Pons (tissue), 1 donor: Measurements from ENCODE around the gene IFI6.

Experiments used
- DNase-seq: peaks from one replicate; pipeline ENCODE4 v3.0.0-alpha.2; 2016; ENCODE audit warnings: low spot score

IFI6 gene

DNA sequence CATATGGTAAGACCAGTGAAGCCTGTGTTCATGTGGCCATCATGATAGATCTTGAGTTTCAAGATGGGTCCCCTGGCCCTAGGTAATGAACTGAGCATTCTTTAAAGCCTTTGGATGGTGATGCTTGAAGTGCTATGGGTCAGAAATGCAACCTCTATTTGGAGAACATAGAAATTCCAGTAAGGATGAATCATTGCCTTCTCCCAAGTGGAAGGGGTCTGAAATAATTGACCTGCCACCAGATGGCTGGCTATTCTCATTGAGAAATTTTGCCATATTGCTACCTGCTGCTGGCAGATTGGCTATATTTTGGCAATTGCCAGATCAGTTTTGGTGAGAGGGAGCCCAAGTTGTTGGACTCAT is 739 bp upstream of the IFI6 start:
- no peak for DNase-seq

DNA sequence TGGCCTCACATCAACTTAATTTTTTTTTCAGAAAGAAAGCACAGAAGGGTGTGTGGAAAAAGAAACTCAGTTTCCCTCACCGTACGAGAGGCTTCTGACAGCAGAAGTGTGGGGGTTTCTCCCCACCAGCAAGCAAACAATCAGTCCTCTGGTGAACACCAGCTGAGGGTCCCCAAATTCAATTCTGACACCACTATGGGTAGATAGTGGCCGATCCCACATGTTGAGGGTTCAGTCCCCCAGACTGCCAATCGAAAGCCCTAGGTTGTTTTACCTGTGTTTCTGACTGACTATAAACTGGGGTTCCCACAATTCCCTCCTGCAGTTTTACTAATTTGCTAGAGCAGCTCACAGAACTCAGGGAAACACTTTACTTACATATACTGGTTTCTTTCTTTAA is 2.1 kb downstream of the IFI6 start:
- no peak for DNase-seq

DNA sequence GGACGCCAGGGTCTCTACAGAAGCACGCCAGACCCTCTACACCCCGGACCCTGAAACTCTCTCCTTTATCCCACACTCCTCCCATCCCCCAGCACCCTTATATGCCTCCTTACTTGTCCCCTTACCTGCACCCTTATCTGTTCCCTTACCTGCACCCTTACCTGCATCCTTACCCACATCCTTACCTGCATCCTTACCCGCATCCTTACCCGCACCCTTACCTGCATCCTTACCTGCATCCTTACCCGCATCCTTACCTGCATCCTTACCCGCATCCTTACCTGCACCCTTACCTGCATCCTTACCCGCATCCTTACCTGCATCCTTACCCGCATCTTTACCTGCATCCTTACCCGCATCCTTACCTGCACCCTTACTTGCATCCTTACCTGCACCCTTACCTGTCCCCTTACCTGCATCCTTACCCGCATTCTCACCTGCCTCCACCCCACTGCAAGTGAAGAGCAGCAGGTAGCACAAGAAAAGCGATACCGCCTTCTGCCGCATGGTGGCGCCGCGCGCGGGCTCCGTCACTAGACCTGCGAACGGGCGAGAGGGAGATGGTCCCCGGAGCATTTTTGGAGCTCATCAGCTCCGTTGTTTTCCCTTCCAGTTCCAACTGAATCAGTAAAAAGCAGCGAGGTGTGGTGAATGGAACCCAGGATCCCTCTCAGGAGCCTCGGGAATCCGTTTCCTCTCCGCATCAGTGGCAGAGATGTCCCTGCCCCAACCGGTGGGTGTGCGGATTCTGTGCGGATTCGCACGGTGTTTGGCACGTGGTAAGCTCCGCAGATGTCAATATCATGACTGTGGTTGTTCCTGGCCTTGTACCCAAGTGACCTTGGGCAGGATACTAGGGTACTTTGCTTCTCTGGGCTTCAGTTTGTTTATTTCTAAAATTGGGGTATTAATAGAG is 2.9 kb downstream of the IFI6 start:
- no peak for DNase-seq

DNA sequence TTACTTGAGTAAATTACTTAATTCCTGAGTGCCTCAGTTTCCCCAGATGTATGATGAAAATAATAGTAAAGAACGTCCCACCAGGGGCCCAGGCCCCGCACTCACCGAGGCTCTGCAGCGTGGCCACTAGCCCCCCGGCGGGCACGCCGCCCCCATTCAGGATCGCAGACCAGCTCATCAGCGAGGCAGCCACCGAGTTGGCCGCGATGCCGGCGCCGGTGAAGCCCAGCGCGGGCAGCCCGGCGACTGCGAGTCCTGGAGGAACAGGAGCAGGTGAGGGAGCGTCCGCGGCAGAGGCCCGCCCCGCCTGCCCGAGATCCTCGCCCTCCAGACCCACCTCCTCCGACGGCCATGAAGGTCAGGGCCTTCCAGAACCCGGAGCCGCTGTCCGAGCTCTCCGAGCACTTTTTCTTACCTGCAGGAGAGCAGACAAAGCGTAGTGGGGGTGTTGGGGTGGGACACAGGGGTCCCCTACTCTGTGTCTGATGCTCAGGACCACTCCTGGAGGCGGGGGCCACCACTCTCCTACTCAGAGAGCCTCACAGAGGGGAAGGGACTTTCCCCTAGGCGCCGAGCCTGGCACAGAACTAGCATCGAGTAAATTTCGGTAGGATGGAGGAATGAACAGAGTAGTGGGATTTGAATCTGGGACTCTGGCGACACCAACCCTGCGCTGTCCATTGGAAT is 3.7 kb downstream of the IFI6 start:
- DNase-seq = no peak

DNA sequence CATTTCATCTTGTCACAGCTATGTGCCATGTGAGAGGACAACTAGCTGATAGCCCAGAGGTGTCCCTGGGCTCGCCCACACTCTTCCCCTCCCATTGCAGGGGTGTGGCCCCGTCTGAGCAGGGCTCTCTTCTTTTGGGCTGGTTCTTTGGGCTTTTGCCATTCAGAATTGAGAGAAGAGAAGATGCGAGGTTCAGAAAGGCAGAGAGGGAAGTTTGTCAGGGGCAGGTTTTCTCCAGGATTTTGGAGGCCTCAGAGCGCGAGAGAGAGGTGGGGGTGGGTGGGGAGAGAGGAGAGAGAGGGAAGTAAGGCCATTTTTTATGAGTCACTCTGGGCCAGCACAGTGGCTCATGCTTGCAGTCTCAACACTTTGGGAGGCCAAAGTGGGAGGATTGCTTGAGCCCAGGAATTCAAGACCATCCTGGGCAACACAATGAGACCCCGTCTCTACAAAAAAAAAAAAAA is 5.2 kb downstream of the IFI6 start:
- DNase-seq = no peak

DNA sequence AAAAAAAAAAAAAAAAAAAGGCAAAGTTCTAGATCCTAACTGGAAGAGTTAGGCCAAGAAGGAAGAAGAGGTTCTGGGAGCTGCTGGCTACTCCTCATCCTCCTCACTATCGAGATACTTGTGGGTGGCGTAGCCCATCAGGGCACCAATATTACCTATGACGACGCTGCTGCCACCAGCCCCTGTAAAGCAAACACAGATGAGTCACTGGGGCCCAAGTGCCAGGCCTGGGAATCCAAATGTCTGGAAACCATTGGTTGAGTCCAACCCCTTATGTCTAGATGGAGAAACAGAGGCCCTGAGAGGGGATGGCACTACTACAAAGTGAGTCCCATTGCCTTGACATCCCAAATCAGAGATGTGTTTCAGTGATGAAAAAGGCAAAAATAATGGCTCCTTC is 5.7 kb downstream of the IFI6 start:
- DNase-seq = no peak

DNA sequence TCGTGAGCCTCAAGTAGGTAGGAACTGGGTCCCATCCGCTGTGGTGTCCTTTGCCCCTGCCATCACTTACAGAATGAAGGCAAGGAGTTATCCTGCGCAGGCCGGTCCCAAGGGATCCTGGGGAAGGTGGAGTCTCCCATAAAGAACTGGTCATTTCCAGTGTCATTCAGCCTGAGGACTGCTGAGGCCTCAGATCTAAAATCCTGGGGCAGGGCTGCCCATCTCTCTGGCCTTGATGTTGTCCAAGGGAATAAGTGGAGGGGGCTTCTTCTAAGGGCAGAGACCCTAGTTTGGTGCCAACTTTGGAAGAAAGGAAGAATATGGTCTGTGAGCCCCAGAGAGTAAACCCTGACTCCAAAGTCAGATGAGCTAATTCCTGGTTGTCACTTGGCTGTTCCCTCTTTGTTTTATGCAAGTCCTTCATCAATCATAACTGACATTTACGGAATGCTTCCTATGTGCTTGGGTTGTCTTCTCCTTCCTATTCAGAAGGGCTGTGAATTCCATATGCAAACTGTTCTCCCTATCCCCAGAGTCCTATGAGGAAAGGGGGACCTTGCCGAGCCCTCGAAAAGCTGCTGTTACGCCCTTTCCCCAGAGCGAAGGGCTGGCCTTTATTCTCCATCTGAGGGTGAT is 6.9 kb downstream of the IFI6 start:
- DNase-seq = no peak

DNA sequence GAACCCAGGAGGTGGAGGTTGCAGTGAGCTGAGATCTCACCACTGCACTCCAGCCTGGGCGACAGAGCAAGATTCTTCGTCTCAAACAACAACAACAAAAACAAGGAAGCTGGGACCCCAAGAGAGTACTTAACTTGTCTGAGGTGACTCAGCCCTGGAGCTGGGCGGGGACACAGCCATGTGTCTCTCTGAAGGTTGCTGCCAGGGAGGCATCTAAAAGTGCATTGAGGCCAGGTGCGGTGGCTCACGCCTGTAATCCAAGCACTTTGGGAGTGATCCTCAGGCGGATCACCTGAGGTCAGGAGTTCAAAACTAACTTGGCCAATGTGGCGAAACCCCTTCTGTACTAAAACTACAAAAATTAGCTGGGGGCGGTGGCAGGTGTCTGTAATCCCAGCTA is 7.7 kb downstream of the IFI6 start:
- no peak for DNase-seq

DNA sequence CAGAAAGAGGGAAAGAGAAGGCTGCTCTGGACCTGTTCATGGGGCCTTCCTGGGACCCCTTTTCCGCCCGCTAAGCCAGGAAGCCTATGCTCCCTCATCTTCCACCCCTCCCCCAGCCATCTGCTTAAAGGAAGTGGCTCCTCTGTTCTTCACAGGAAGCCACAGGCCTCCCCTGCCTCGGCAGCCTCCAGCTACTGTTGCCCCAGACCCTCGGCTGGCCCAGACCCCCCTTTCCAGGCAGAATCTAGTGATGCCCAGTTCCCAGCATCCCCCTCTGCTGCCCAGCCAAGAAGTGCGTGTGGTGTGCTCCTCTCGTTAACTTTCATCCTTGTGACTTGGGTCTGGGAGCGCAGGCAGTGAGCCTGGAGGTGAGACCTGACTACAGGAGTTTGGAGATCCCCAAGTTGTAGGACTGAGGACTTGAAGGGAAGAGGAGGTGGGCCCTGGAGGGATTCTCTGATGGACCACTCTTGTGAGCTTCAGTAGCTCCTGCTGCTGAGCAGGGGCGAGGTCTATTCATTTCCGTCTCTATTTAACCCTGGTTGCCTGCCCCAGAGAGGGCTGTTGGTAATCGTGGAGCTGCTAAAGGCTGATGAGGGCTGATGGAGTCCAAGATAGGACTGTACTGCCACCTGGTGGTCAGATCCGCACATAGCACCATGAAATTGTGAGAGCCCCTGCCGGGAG is 9.1 kb downstream of the IFI6 start:
- DNase-seq = peak; percentile 85

DNA sequence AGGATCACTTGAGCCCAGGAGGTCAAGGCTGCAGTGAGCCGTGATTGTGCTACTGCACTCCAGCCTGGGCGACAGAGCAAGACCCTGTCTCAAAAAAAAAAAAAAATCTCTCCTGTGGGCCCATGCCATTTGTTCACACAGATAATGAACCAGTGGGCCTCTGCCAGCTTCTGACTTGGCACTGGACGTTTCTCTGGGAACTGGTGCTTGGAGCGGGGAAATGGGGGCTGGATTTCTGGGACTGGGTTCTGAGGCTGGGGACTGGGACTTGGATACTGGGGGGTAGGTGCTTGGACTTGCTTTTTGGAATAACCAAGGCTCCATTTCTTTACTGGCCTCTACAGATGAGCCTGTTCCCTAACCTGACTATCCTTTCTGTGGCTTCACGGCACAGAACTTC is 9.7 kb downstream of the IFI6 start:
- no peak for DNase-seq

DNA sequence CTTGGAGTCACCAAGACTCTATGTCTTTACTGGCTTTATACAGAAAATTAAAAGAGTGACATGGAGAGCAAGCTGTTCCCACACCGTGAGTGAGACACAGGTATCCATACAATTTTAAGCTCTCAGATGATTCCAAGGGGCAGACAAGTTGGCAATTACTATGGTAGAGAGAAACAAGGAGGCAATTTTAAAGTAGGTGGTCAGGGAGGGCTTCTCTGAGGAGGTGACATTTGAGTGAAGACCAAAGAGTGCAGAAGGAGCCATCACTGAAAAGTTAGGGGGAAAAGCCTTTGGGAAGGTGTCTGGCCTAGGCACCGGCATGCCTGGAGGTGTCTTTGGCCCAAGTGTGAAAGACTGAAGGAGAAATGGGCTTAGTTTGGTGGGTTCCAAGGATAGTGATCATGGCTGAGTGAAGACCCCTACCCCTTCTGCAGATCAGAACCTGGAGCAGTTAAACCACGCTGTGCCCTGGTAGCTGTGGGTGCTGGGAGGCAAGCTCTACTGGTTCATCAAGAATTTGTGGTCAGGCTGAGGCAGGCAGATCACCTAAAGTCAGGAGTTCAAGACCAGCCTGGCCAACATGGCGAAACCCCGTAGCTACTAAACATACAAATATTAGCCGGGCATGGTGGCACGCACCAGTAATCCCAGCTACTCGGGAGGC is 10.4 kb downstream of the IFI6 start:
- DNase-seq = no peak

DNA sequence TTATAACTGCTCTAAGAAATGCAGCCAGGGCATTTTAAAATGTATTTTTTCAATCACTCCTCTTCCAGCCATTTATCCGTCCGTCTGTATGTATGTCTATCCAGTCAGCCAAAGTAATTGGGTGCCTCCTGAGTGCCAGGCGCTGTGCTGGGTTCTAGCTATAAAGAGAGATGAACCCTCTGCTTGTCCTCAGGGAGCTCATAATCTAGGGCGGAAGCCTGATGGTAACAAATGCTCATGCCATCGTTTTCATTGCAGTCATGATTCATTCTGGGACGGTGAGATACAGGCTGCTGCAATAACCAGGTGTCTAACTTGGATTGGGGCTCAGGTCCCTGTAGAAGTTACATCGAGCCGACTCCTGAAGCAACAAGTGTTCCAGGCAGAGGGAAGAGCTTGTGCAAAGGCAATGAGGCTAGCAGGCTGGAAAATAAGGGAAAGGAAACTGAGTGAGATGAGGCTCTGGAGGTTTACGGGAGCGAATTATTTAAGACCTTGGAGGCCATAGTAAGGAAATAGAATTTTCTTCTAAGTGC is 11.6 kb downstream of the IFI6 start:
- DNase-seq = no peak

DNA sequence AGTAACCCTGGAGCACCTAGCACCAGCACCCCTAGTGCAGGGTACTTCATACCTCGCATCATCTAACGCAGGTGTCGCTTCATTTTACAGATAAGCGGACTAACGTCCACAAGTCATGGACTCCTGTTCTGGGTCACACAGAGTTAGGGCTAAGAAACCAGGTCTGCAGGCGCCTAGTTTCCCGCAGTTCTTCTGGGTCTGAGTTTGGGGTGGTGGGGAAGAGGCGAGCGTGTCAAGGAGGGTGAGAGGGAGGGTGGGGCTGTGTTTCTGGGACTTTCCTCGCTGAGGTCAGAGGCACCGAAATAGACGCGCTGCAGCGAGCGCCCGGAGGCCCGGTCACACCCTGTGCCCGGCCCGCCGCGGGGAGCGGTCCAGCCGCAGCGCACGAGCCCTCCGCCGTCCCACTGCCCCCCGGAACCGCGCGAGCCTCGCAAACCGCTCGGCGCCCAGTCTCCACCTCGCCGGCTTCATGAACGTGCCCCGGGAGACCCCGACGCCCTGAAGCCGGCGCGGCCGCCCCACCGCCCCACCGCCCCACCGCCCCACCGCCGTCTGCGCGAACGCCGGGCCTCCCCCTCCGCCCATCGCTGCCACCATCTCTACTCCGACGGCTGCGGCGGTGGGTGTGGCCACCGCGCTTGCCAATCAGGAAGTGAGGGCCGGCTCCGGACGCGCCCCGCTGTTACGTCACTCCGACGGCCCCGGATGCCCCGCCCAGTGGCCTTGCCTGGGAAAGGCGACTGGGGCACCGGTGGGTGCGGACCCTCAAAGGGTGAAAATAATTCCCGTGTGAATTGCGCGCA is 12.3 kb downstream of the IFI6 start:
- peak; percentile 69 for DNase-seq

DNA sequence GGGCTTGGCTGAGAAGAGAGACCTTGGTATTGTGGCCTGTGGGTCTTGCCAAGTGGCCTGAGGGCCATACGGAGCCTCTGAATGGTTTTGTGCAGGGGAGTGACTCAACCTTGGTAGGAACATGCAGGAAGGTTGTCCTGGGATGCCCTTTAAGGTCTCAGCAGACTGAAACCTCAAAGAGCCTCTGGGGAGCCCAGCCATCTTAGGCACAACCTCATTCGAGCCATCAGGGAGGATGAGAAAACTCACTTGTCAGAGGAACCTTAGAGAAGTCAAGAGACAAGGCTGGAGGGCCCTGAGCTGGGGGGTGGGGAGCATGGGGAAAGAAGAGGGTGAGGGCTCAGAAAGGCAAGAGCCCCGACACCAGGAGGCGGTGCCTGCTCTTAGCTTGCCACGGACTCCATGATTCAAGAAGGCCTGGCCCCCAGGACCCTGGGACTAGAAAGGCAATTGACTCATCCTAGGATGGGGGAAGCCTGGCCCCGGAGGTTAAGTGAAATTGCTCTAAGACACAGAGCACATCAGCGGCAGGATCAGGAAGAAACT is 13.0 kb downstream of the IFI6 start:
- DNase-seq = no peak

DNA sequence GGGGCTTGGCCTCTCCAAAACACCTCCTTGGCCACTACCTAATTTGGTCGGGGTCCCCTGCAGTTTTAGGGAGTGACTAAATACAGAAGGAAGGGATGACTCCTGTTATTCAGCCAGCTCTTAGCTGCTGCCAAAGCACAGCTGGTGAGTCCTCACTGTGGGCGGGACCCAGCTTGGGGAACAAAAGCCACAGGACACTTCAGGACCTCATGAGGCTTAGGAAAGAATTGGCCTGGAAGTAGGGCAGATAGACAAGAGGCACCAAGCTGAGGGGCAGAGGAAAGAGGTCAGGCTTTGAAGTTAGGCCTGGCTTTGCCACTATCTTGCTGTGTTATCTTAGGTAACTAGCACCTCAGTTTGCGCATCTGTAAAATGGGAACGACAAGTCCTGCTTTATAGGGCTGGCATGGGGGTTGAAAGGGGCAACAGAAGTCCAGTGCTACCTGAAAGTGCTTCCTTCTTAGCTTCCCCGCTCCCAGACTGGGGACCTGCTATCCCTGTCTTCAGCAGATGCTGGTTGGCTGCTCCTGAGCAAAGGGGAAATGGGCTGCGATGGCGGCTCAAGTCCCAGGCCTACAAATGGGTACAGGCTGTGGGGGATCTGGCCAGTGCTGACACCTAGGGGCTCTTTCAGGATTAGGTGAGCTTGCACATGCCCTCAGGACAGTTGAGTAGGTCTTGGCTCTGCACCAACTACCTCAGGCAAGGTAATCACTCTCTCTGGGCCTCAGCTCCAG is 15.7 kb downstream of the IFI6 start:
- DNase-seq = no peak

DNA sequence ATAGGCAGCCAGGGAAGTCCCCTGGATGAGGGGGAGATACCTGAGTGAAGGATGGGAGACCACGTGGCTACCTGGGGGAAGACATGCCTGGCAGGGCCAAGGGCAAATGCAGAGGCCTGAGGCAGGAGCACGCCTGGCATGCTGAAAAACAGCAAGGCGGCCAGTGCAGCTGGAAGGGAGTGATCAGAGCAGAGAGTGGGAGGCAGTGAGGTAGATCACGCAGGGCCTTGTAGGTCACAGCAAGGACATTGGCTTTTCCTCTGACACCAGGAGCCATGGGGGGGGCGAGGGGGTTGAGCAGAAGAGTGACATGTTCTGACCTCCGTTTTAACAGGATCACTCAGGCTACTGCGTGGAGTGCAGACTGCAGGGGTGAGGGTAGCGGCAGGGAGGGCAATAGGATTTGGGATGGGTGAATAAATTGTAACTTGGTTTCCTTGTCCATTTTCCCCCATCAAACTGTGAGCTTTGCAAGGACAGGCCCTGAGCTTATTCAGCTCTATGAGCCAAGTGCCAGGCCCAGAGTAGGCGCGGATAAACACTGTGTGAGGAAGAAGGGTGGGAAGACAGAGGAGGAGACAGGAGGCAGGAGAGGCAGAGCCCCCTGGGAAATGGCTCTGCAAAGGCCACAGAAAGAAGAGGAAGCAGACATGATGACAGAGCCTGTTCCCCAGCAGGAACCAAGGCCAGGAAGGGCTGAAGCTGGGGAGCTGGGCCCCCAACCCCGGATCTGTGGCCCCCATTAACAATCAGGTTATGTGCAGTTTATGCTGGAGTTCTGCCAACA is 16.6 kb downstream of the IFI6 start:
- DNase-seq = no peak

DNA sequence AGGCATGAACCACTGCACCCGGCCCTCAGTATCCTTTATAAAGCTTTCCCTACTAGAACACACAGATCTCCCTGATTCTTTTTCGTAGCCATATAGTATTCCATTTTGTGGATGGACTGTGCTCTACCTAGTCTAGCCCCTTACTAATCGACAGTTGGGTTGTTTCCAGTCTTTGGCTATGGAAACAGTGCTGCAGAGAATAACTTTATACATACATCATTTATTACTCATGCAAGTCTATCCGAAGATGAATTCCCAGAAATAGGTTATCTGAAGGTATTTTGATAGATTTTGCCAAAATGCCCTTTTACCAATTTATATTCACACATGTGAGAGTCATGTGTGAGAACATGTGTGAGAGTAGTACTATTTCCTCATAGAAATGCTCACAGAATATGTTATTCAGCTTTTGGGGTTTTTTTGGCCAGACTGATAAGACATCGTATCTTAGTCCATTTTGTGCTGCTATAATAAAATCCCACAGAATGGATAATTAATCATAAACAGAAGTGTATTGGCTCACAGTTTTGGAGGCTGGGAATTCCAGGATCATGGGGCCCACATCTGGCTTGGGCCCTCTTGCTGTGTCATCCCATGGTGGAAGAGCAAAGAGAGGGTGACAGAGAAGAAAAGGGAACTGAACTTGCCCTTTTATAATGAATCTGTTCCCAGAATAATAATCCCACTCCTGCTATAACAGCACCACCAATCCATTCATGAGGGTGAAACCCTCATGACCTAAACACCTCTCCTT is 19.7 kb downstream of the IFI6 start:
- no peak for DNase-seq

DNA sequence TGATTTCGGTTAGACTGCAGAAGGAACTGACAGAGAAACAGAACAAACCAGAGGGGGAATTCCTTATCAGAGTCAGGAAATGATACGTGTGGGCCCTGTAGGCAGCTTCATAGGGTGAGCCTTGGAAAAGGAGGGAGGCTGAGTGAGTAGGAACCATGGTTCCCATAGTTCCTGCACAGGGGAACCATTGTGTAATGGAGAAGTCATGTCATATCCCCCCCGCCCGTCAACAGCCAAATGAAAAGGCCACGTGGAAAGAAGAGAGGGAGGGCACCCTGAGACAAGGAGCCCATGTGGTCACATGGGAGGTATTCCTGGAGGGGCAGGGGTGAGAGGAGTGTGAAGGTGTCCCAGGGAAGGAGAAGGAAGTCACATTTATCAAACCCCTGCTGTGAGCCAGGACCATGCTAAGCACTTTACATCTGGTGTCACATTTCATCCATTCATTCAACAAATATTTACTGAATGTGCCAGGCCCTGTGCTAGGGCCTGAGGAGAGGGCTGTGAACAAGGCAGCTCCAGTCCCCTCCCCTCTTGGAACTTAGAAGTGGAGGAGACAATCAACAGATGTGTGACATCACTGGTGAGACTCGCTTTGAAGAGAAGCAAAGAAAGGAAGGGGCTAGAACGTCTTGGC is 21.3 kb downstream of the IFI6 start:
- DNase-seq = no peak
